Left ventricle myocardium inferior (tissue), 1 donor: Measurements from ENCODE around the gene PGLYRP4. TPM values are rescaled to one million over a fixed set of nuclear protein-coding genes. Genes with fewer than 3 reads are reported as not detected.
"Not testable (repeated sequence)": the region's sequence is repeated elsewhere in the genome, so short reads cannot be mapped to it uniquely, and the experiment has no call there.

Experiments used
- DNase-seq: peaks from one replicate; pipeline ENCODE4 v3.0.0-alpha.2; 2020
- H3K27ac ChIP-seq: fragments of 200-600 bp; replicated peaks from 2 replicates; pipeline ENCODE4 v1.8.0; 2021
- H3K27me3 ChIP-seq: fragments of 200-600 bp; 2 replicates; pipeline ENCODE4 v1.8.0; 2021; ENCODE audit warnings: low read depth
- H3K36me3 ChIP-seq: fragments of 200-600 bp; 2 replicates; pipeline ENCODE4 v1.8.0; 2021
- H3K4me1 ChIP-seq: fragments of 200-600 bp; 2 replicates; pipeline ENCODE4 v1.8.0; 2021
- H3K4me3 ChIP-seq: fragments of 200-600 bp; 2 replicates; pipeline ENCODE4 v1.8.0; 2021; ENCODE audit warnings: mild to moderate bottlenecking, moderate library complexity
- H3K9me3 ChIP-seq: fragments of 200-600 bp; replicated peaks from 2 replicates; pipeline ENCODE4 v1.8.0; 2021
- intact Hi-C: fragments of 100-400 bp; cut with micrococcal nuclease; formaldehyde crosslinking; loops from one replicate; pipeline ENCODE4 v1.11.0; 2022
- total RNA-seq: library from RNA; stranded (reverse); fragmentation: NEBNext Ultra II Directional; extraction: Animal tissue kit (Norgen Biotek cat#: 25700); gene quantifications from one replicate; pipeline ENCODE4 v1.2.1, GENCODE V29; 2021
- TF ChIP-seq, protein P1 (sequence below): fragments of 200-600 bp; IDR thresholded peaks from 2 replicates; pipeline ENCODE4 v1.8.0; 2021; ENCODE audit warnings: antibody characterized with exemption, mild to moderate bottlenecking, borderline replicate concordance
- donor health status: DM: no; HTN: yes; CAD: no; lungs with severe emphysema.

PGLYRP4 gene
- total RNA-seq, 1 donor from 2014 or later, result not detected

- H3K4me1 ChIP-seq, result no peaks in the 10 kb centered on the region
- no peak for DNase-seq
- peaks cover 13% of the 10 kb centered on the region for H3K27me3 ChIP-seq
- no peak overlapping the region for H3K4me3 ChIP-seq
- intact Hi-C loops, result no loop called here
- TF ChIP-seq, protein P1, sequence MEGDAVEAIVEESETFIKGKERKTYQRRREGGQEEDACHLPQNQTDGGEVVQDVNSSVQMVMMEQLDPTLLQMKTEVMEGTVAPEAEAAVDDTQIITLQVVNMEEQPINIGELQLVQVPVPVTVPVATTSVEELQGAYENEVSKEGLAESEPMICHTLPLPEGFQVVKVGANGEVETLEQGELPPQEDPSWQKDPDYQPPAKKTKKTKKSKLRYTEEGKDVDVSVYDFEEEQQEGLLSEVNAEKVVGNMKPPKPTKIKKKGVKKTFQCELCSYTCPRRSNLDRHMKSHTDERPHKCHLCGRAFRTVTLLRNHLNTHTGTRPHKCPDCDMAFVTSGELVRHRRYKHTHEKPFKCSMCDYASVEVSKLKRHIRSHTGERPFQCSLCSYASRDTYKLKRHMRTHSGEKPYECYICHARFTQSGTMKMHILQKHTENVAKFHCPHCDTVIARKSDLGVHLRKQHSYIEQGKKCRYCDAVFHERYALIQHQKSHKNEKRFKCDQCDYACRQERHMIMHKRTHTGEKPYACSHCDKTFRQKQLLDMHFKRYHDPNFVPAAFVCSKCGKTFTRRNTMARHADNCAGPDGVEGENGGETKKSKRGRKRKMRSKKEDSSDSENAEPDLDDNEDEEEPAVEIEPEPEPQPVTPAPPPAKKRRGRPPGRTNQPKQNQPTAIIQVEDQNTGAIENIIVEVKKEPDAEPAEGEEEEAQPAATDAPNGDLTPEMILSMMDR, result no peak
- H3K27ac ChIP-seq, result no peak overlapping the region
- H3K36me3 ChIP-seq, result no peaks in the 10 kb centered on the region
- peaks cover 75% of the 10 kb centered on the region for H3K9me3 ChIP-seq
These were observed 23.7 kb downstream of the PGLYRP4 start for GRCh38 chr1:153324912-153325311.

GRCh38 chr1:153322568-153322967, 26.1 kb downstream of the PGLYRP4 start:
- H3K27me3 ChIP-seq, result peaks cover 17% of the 10 kb centered on the region
- intact Hi-C loops, result no loop called here
- no peaks in the 10 kb centered on the region for H3K4me1 ChIP-seq
- H3K4me3 ChIP-seq, result no peak overlapping the region
- TF ChIP-seq, protein P1, result no peak
- peaks cover 51% of the 10 kb centered on the region for H3K9me3 ChIP-seq
- no peak overlapping the region for H3K27ac ChIP-seq
- no peaks in the 10 kb centered on the region for H3K36me3 ChIP-seq
- no peak for DNase-seq

GRCh38 chr1:153318145-153318544, 30.5 kb downstream of the PGLYRP4 start:
- DNase-seq, H3K4me1 ChIP-seq, H3K36me3 ChIP-seq, H3K4me3 ChIP-seq, H3K27ac ChIP-seq, intact Hi-C loops: not testable (repeated sequence)
- Histone ChIP-seq H3K27me3 (peaks cover 19% of the 10 kb centered on the region), H3K9me3 (peaks cover 43% of the 10 kb centered on the region)

DNA sequence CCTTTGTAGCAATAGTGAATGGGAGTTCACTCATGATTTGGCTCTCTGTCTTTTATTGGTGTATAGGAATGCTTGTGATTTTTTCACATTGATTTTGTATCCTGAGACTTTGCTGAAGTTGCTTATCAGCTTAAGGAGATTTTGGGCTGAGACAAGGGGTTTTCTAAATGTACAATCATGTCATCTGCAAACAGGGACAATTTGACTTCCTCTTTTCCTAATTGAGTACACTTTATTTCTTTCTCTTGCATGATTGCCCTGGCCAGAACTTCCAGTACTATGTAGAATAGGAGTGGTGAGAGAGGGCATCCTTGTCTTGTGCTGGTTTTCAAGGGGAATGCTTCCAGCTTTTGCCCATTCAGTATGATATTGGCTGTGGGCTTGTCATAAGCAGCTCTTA, 32.6 kb downstream of the PGLYRP4 start:
- DNase-seq, H3K27ac ChIP-seq, H3K4me3 ChIP-seq, H3K4me1 ChIP-seq, H3K36me3 ChIP-seq, intact Hi-C loops: not testable (repeated sequence)
- H3K9me3 ChIP-seq, result peaks cover 22% of the 10 kb centered on the region
- peaks cover 25% of the 10 kb centered on the region for H3K27me3 ChIP-seq

GRCh38 chr1:153314388-153314787, 34.3 kb downstream of the PGLYRP4 start:
- H3K27ac ChIP-seq, H3K4me3 ChIP-seq, H3K36me3 ChIP-seq, H3K4me1 ChIP-seq, DNase-seq, intact Hi-C loops: not testable (repeated sequence)
- Histone ChIP-seq H3K27me3 (peaks cover 12% of the 10 kb centered on the region), H3K9me3 (peaks cover 16% of the 10 kb centered on the region)

GRCh38 chr1:153313288-153313687, 35.4 kb downstream of the PGLYRP4 start:
- intact Hi-C loops, result no loop called here
- TF ChIP-seq, protein P1, result no peak
- no peak for DNase-seq
- Histone ChIP-seq H3K4me3 (no peak overlapping the region), H3K27ac (no peak overlapping the region), H3K36me3 (no peaks in the 10 kb centered on the region), H3K9me3 (peaks cover 16% of the 10 kb centered on the region), H3K4me1 (no peaks in the 10 kb centered on the region), H3K27me3 (peaks cover 23% of the 10 kb centered on the region)

DNA sequence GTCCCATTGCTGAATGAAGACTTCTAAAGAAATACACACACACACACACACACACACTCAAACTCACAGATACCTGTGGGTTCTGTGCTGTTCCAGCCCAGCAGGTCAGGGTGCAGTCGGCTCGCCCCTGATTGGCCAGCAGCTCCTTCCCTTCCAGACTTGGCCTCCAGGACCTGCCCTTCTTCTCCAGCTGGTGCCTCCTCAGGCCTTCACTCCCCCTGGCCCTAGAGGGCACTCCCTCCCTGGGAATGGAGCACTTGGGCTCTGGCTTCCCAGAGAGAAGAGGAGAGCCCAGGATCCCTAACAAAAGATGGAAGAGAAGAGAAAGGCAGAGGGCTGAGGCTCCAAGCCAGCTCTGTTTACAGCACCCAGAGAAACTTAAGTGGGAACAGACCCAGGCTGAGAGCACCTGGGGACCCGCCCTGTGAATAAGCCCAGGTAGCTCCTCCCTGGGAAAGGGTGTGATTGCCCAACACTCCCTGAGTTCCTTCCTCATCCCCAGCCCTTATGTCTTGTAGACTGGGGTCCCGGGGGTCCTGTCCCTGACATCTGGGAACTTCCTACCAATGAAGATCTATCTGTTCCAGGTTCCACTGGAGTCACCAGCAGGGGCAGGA, 36.0 kb downstream of the PGLYRP4 start, which contains the start of gene PGLYRP3:
Gene PGLYRP3 (minus strand): TSS at position 383 of the 617 bp plus-strand sequence. CDS start 2,287 bp downstream, outside the sequence.
- no peak for DNase-seq
- H3K27ac ChIP-seq, result no peak within 1 kb of the TSS
- no peaks in the 10 kb centered on the region for H3K4me1 ChIP-seq
- no peaks in the 10 kb centered on the region for H3K36me3 ChIP-seq
- peaks cover 16% of the 10 kb centered on the region for H3K9me3 ChIP-seq
- TF ChIP-seq, protein P1, result no peak
- intact Hi-C loops, result no loop called here
- no peak within 1 kb of the TSS for H3K4me3 ChIP-seq
- H3K27me3 ChIP-seq, result peaks cover 29% of the 10 kb centered on the region
